Peyer's patch (tissue), 4 donors: ENCODE measurements around the gene PROK1. TPM values are rescaled to one million over a fixed set of nuclear protein-coding genes. Genes with fewer than 3 reads are reported as not detected.

Experiments
- DNase-seq, 3 donors: peaks; one replicate each; pipeline ENCODE4 v3.0.0-alpha.2; 2017 to 2019
- H3K27ac ChIP-seq, 4 donors: fragments of 200-600 bp; sonication (generic); one replicate each; pipeline ENCODE4 v1.5.1; 2016 to 2019
- H3K27me3 ChIP-seq, 2 donors: fragments of 200-600 bp; sonication (generic); one replicate each; pipeline ENCODE4 v1.5.1; 2019
- H3K36me3 ChIP-seq, 3 donors: fragments of 200-600 bp; sonication (generic); one replicate each; pipeline ENCODE4 v1.5.1; 2016 to 2019
- H3K4me1 ChIP-seq, 4 donors: fragments of 200-600 bp; sonication (generic); one replicate each; pipeline ENCODE4 v1.5.1; 2016 to 2019
- H3K4me3 ChIP-seq, 4 donors: fragments of 200-600 bp; sonication (generic); 1 replicate in 3 of 4; 2 replicates in 1 of 4; pipeline ENCODE4 v1.5.1; 2016 to 2019; ENCODE audit warnings: mild to moderate bottlenecking in 1 of 4
- H3K9me3 ChIP-seq, 4 donors: fragments of 200-600 bp; sonication (generic); one replicate each; pipeline ENCODE4 v1.5.1; 2016 to 2019; ENCODE audit warnings: mild to moderate bottlenecking in 1 of 4
- CTCF ChIP-seq, 6 experiments: fragments of 450-650 bp in 4 of 6; fragments of 200-600 bp in 2 of 6; sonication (generic) in 1 of 6; IDR thresholded peaks; one replicate each; pipeline ENCODE4 v1.5.1; 2017 to 2019; ENCODE audit warnings: antibody characterized with exemption in 6 of 6, mild to moderate bottlenecking in 3 of 6, moderate library complexity in 1 of 6
- POLR2A ChIP-seq, 2 donors: fragments of 450-650 bp; IDR thresholded peaks; one replicate each; pipeline ENCODE4 v1.5.1; 2017; ENCODE audit warnings: antibody characterized with exemption in 2 of 2, mild to moderate bottlenecking in 2 of 2, moderate library complexity in 2 of 2
- total RNA-seq, 4 donors: library from RNA; depleted of rRNA; stranded (reverse); fragments of >200 nt; gene quantifications; one replicate each; pipeline ENCODE4 v1.1.0, GENCODE V29; 2016

Gene PROK1
- total RNA-seq, 4 donors from 2014 or later: not detected

- no peak overlapping the region for H3K4me3 ChIP-seq
- no peak for DNase-seq
- no peaks in the 10 kb centered on the region for H3K27me3 ChIP-seq
- H3K27ac ChIP-seq: no peak overlapping the region
- no peaks in the 10 kb centered on the region for H3K9me3 ChIP-seq
- H3K4me1 ChIP-seq: no peaks in the 10 kb centered on the region
- no peaks in the 10 kb centered on the region for H3K36me3 ChIP-seq
- TF ChIP-seq CTCF (IDR thresholded peaks at IDR 0.05) (no peak), POLR2A (IDR thresholded peaks at IDR 0.05) (no peak)
These were observed 31.8 kb downstream of the PROK1 start for GRCh38 chr1:110482662-110483307.

GRCh38 chr1:110483308-110483685, 32.3 kb downstream of the PROK1 start:
- Histone ChIP-seq H3K4me3 (no peak overlapping the region), H3K9me3 (no peaks in the 10 kb centered on the region), H3K27ac (no peak overlapping the region), H3K27me3 (no peaks in the 10 kb centered on the region), H3K36me3 (no peaks in the 10 kb centered on the region), H3K4me1 (no peaks in the 10 kb centered on the region)
- DNase-seq: no peak
- no peak for TF ChIP-seq POLR2A (IDR thresholded peaks at IDR 0.05)
- TF ChIP-seq CTCF (IDR thresholded peaks at IDR 0.05): no peak

GRCh38 chr1:110484801-110485200, 33.9 kb downstream of the PROK1 start:
- no peaks in the 10 kb centered on the region for H3K9me3 ChIP-seq
- H3K27ac ChIP-seq: no peak overlapping the region

GRCh38 chr1:110485725-110486124, 34.8 kb downstream of the PROK1 start:
- H3K36me3 ChIP-seq: no peaks in the 10 kb centered on the region
- no peak overlapping the region for H3K4me3 ChIP-seq
- no peaks in the 10 kb centered on the region for H3K27me3 ChIP-seq
- H3K27ac ChIP-seq: no peak overlapping the region
- DNase-seq: no peak
- no peaks in the 10 kb centered on the region for H3K4me1 ChIP-seq
- no peaks in the 10 kb centered on the region for H3K9me3 ChIP-seq
- TF ChIP-seq POLR2A (IDR thresholded peaks at IDR 0.05) (no peak), CTCF (IDR thresholded peaks at IDR 0.05) (no peak)

More at GRCh38 chr1:110484801-110485200, 33.9 kb downstream of the PROK1 start:
- H3K36me3 ChIP-seq: no peaks in the 10 kb centered on the region
- TF ChIP-seq CTCF (IDR thresholded peaks at IDR 0.05) (no peak), POLR2A (IDR thresholded peaks at IDR 0.05) (no peak)
- H3K27me3 ChIP-seq: no peaks in the 10 kb centered on the region
- H3K4me3 ChIP-seq: no peak overlapping the region
- DNase-seq: no peak
- no peaks in the 10 kb centered on the region for H3K4me1 ChIP-seq

GRCh38 chr1:110487726-110488125, 36.8 kb downstream of the PROK1 start:
- TF ChIP-seq POLR2A (IDR thresholded peaks at IDR 0.05) (no peak), CTCF (IDR thresholded peaks at IDR 0.05) (no peak)
- no peaks in the 10 kb centered on the region for H3K4me1 ChIP-seq
- no peak overlapping the region for H3K27ac ChIP-seq
- no peak overlapping the region for H3K4me3 ChIP-seq
- H3K27me3 ChIP-seq: no peaks in the 10 kb centered on the region
- no peak for DNase-seq
- no peaks in the 10 kb centered on the region for H3K36me3 ChIP-seq
- no peaks in the 10 kb centered on the region for H3K9me3 ChIP-seq

GRCh38 chr1:110488161-110488560, 37.2 kb downstream of the PROK1 start:
- no peak overlapping the region for H3K27ac ChIP-seq
- TF ChIP-seq CTCF (IDR thresholded peaks at IDR 0.05): no peak
- no peak for TF ChIP-seq POLR2A (IDR thresholded peaks at IDR 0.05)
- H3K27me3 ChIP-seq: no peaks in the 10 kb centered on the region
- no peak for DNase-seq
- no peaks in the 10 kb centered on the region for H3K4me1 ChIP-seq
- no peaks in the 10 kb centered on the region for H3K9me3 ChIP-seq
- no peak overlapping the region for H3K4me3 ChIP-seq
- H3K36me3 ChIP-seq: no peaks in the 10 kb centered on the region
